ENCODE data around the gene AGBL5. TPM values are rescaled to one million over a fixed set of nuclear protein-coding genes. Genes with fewer than 3 reads are reported as not detected.

AGBL5 gene
- total and polyA plus RNA-seq, 9 of the 15 experiments (the other 6 are each of a cell fraction or from before 2014, with no cell fraction given) = 3.3 to 52.7 (median 26.2) TPM

DNA sequence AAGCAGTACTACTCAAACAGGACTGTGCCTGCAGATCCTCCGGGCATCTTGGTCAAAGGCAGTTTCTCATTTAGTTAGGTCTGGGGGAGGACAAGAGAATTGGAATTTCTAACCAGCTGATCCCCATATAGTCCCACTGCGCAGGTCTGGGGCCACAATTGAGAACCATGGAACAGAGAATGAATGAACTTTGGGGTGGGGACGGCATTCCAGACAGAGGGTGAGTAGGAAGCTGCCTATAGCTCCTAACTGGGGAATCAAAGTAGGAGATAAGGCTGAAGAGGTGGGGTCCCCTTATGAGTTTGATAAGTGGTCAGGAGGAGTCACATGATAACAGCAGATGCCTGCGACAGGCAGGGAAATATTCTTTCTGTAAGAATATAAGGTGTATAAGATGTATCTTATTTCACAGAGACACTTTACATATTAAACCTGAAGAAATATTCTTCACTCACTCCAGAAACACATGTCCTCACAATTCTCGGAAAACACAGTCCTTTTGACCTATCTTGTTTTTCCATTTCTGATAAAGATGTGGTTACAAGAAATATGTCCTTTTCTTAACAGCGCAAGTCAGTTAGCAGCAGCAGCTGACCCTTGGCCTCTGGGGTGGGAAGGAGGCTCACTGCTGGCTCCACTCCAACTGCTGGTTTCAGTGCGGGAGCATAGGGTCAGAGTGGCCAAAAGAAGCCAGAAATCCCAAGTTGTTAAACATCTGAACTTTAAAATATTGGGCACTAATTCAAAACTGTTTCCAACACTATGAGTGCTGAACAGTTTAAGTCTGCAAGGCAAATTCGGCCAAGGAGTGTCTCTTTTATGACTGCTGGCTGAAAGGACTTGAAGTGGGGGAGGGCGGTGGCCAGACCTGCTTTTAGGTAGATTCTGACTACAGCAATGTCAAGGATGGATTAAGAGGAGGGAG is 31.3 kb upstream of the AGBL5 start (continued):
- no peak for TF ChIP-seq IFI16 (CRISPR knock-in tag; IDR thresholded peaks at IDR 0.05)
- TF ChIP-seq TARDBP (IDR thresholded peaks at IDR 0.05) = no peak
- peak; percentile 90 for TF ChIP-seq TCF3 (CRISPR knock-in tag; IDR thresholded peaks at IDR 0.05)
- peak in 1 of 2 experiments; percentile 43; a peak in 1 of 4 replicates for TF ChIP-seq TEAD1 (CRISPR knock-in tag; IDR thresholded peaks at IDR 0.05)
- TF ChIP-seq CREB1 (IDR thresholded peaks at IDR 0.05) = no peak; the same call in 1 of the 2 replicates
- no peak for TF ChIP-seq CREB1 (CRISPR knock-in tag; IDR thresholded peaks at IDR 0.05)
- no peak for TF ChIP-seq ZNF384 (IDR thresholded peaks at IDR 0.05; ENCODE audit: low read depth, low read length)
- TF ChIP-seq PBX2 (CRISPR knock-in tag; IDR thresholded peaks at IDR 0.05; ENCODE audit: low read depth) = no peak
- TF ChIP-seq PBX2 (tag; conservative IDR thresholded peaks at IDR 0.05; ENCODE audit: low read depth) = peak; percentile 72
- TF ChIP-seq HDAC1 (IDR thresholded peaks at IDR 0.05) = peak; percentile 33 to 81; a peak in 3 of 4 replicates
- TF ChIP-seq RHOXF2B (CRISPR knock-in tag; conservative IDR thresholded peaks at IDR 0.05) = no peak
- TF ChIP-seq RFX1 (IDR thresholded peaks at IDR 0.05) = no peak
- TF ChIP-seq CBX8 (IDR thresholded peaks at IDR 0.05; ENCODE audit: borderline replicate concordance, extremely low read depth, low read depth, low read length, poor library complexity, severe bottlenecking) = no peak
- TF ChIP-seq STAT5B (CRISPR knock-in tag; IDR thresholded peaks at IDR 0.05) = no peak
- no peak for TF ChIP-seq THRA (IDR thresholded peaks at IDR 0.05)
- TF ChIP-seq EHMT2 (IDR thresholded peaks at IDR 0.05) = no peak
- no peak for TF ChIP-seq ZNF507 (tag; conservative IDR thresholded peaks at IDR 0.05)
- no peak for TF ChIP-seq ZZZ3 (IDR thresholded peaks at IDR 0.05)
- TF ChIP-seq ZNF764 (CRISPR knock-in tag; IDR thresholded peaks at IDR 0.05; ENCODE audit: low read depth) = no peak
- TF ChIP-seq, protein P1, sequence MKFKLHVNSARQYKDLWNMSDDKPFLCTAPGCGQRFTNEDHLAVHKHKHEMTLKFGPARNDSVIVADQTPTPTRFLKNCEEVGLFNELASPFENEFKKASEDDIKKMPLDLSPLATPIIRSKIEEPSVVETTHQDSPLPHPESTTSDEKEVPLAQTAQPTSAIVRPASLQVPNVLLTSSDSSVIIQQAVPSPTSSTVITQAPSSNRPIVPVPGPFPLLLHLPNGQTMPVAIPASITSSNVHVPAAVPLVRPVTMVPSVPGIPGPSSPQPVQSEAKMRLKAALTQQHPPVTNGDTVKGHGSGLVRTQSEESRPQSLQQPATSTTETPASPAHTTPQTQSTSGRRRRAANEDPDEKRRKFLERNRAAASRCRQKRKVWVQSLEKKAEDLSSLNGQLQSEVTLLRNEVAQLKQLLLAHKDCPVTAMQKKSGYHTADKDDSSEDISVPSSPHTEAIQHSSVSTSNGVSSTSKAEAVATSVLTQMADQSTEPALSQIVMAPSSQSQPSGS (CRISPR knock-in tag; IDR thresholded peaks at IDR 0.05) = no peak
- TF ChIP-seq ZBTB2 (IDR thresholded peaks at IDR 0.05) = no peak
